ENCODE results near the gene SH3RF2. TPM values are rescaled to one million over a fixed set of nuclear protein-coding genes. Genes with fewer than 3 reads are reported as not detected.

The SH3RF2 gene
- total RNA-seq, 1 donor from 2014 or later = 0.38 TPM

GRCh38 chr5:146059460-146060220 lies 123.3 kb downstream of the SH3RF2 start:
- H3K4me1 Mint-ChIP-seq (ENCODE audit: unreplicated experiment) = no peaks in the 10 kb centered on the region
- H3K36me3 Mint-ChIP-seq (ENCODE audit: unreplicated experiment) = no peaks in the 10 kb centered on the region
- H3K9me3 Mint-ChIP-seq (ENCODE audit: unreplicated experiment) = no peaks in the 10 kb centered on the region
- no peak overlapping the region for H3K27ac Mint-ChIP-seq (ENCODE audit: unreplicated experiment)
- H3K27me3 Mint-ChIP-seq (ENCODE audit: unreplicated experiment) = no peaks in the 10 kb centered on the region
- TF ChIP-seq, protein P1, sequence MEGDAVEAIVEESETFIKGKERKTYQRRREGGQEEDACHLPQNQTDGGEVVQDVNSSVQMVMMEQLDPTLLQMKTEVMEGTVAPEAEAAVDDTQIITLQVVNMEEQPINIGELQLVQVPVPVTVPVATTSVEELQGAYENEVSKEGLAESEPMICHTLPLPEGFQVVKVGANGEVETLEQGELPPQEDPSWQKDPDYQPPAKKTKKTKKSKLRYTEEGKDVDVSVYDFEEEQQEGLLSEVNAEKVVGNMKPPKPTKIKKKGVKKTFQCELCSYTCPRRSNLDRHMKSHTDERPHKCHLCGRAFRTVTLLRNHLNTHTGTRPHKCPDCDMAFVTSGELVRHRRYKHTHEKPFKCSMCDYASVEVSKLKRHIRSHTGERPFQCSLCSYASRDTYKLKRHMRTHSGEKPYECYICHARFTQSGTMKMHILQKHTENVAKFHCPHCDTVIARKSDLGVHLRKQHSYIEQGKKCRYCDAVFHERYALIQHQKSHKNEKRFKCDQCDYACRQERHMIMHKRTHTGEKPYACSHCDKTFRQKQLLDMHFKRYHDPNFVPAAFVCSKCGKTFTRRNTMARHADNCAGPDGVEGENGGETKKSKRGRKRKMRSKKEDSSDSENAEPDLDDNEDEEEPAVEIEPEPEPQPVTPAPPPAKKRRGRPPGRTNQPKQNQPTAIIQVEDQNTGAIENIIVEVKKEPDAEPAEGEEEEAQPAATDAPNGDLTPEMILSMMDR (IDR thresholded peaks at IDR 0.05) = no peak
- H3K4me3 Mint-ChIP-seq (ENCODE audit: unreplicated experiment) = no peak overlapping the region
- no peak for DNase-seq (ENCODE audit: extremely low spot score, unreplicated experiment)

- no peak for DNase-seq (ENCODE audit: extremely low spot score, unreplicated experiment)
- Mint-ChIP-seq H3K9me3 (ENCODE audit: unreplicated experiment) (no peaks in the 10 kb centered on the region), H3K27ac (ENCODE audit: unreplicated experiment) (no peak overlapping the region), H3K4me1 (ENCODE audit: unreplicated experiment) (no peaks in the 10 kb centered on the region), H3K4me3 (ENCODE audit: unreplicated experiment) (no peak overlapping the region), H3K27me3 (ENCODE audit: unreplicated experiment) (peaks cover 3% of the 10 kb centered on the region), H3K36me3 (ENCODE audit: unreplicated experiment) (no peaks in the 10 kb centered on the region)
- TF ChIP-seq, protein P1 (IDR thresholded peaks at IDR 0.05) = no peak
Observed at GRCh38 chr5:146060221-146060585, 123.8 kb downstream of the SH3RF2 start.

GRCh38 chr5:146066968-146067367 lies 130.6 kb downstream of the SH3RF2 start:
- Mint-ChIP-seq H3K27ac (ENCODE audit: unreplicated experiment) (no peak overlapping the region), H3K4me3 (ENCODE audit: unreplicated experiment) (no peak overlapping the region), H3K36me3 (ENCODE audit: unreplicated experiment) (no peaks in the 10 kb centered on the region), H3K27me3 (ENCODE audit: unreplicated experiment) (peaks cover 7% of the 10 kb centered on the region), H3K4me1 (ENCODE audit: unreplicated experiment) (no peaks in the 10 kb centered on the region), H3K9me3 (ENCODE audit: unreplicated experiment) (no peaks in the 10 kb centered on the region)
- TF ChIP-seq, protein P1 (IDR thresholded peaks at IDR 0.05) = no peak
- no peak for DNase-seq (ENCODE audit: extremely low spot score, unreplicated experiment)

DNA sequence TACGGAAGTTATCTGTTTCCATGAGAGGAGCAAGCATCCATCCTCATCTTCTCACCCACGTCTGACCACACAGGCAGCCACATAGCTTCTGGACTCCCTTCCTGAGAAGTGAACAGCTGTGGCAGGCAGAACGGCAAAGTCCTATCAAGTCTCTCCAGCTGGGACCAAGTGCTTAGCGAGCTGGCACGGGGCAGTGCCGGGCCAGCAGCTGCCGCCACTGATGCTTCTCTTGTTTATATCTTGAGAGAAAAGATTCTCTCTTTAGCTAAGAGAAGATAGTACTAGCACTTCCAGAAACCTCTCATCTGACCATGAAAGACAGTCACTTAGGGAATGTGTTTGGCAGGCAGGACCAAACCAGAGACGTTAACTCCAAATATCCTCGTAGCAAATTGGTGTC lies 131.8 kb downstream of the SH3RF2 start:
- Mint-ChIP-seq H3K4me3 (ENCODE audit: unreplicated experiment) (no peak overlapping the region), H3K4me1 (ENCODE audit: unreplicated experiment) (no peaks in the 10 kb centered on the region), H3K9me3 (ENCODE audit: unreplicated experiment) (no peaks in the 10 kb centered on the region), H3K27ac (ENCODE audit: unreplicated experiment) (no peak overlapping the region), H3K27me3 (ENCODE audit: unreplicated experiment) (peaks cover 9% of the 10 kb centered on the region), H3K36me3 (ENCODE audit: unreplicated experiment) (no peaks in the 10 kb centered on the region)
- no peak for DNase-seq (ENCODE audit: extremely low spot score, unreplicated experiment)
- TF ChIP-seq, protein P1 (IDR thresholded peaks at IDR 0.05) = no peak

GRCh38 chr5:146068977-146069779 lies 132.8 kb downstream of the SH3RF2 start:
- TF ChIP-seq, protein P1 (IDR thresholded peaks at IDR 0.05) = no peak
- no peak for DNase-seq (ENCODE audit: extremely low spot score, unreplicated experiment)
- H3K27me3 Mint-ChIP-seq (ENCODE audit: unreplicated experiment) = peaks cover 9% of the 10 kb centered on the region
- H3K4me3 Mint-ChIP-seq (ENCODE audit: unreplicated experiment) = no peak overlapping the region
- no peaks in the 10 kb centered on the region for H3K36me3 Mint-ChIP-seq (ENCODE audit: unreplicated experiment)
- no peak overlapping the region for H3K27ac Mint-ChIP-seq (ENCODE audit: unreplicated experiment)
- H3K9me3 Mint-ChIP-seq (ENCODE audit: unreplicated experiment) = no peaks in the 10 kb centered on the region
- H3K4me1 Mint-ChIP-seq (ENCODE audit: unreplicated experiment) = no peaks in the 10 kb centered on the region
